Fibroblast of lung (primary cell): ENCODE measurements around the gene GPR84. TPM values are rescaled to one million over a fixed set of nuclear protein-coding genes. Genes with fewer than 3 reads are reported as not detected.

Experiments used
- DNase-seq, 2 donors: peaks; one replicate each; pipeline versions ENCODE4 v3.0.0 to v3.0.0-alpha.2; 2010; ENCODE audit warnings: low read depth in 2 of 2
- H2AFZ ChIP-seq: 2 replicates; pipeline ENCODE4 v1.5.1; 2012; ENCODE audit warnings: low read length, control low read depth, inconsistent platforms
- H3K27ac ChIP-seq: 2 replicates; pipeline ENCODE4 v1.5.1; 2011; ENCODE audit warnings: low read length, control low read depth; ENCODE audit not compliant: insufficient read depth
- H3K27me3 ChIP-seq: 2 replicates; pipeline ENCODE4 v1.5.1; 2011; ENCODE audit warnings: mild to moderate bottlenecking, low read length; ENCODE audit not compliant: control insufficient read depth, insufficient read depth
- H3K36me3 ChIP-seq: 2 replicates; pipeline ENCODE4 v1.5.1; 2011; ENCODE audit warnings: low read length; ENCODE audit not compliant: control insufficient read depth, insufficient read depth
- H3K4me1 ChIP-seq: 2 replicates; pipeline ENCODE4 v1.5.1; 2011; ENCODE audit warnings: low read length; ENCODE audit not compliant: control insufficient read depth, insufficient read depth; ENCODE audit errors: extremely low read depth
- H3K4me2 ChIP-seq: 2 replicates; pipeline ENCODE4 v1.5.1; 2011; ENCODE audit warnings: low read length, control low read depth; ENCODE audit not compliant: insufficient read depth; ENCODE audit errors: extremely low read depth
- H3K4me3 ChIP-seq, 4 experiments: fragments of 200-600 bp in 1 of 4; sonication (generic) in 1 of 4; replicated peaks in 1 of 4; 2 replicates each; pipeline ENCODE4 v1.5.1; 2011 to 2016; ENCODE audit warnings: low read length in 4 of 4, low read depth in 3 of 4, mild to moderate bottlenecking in 3 of 4, control low read depth in 2 of 4, inconsistent platforms in 1 of 4, mixed read lengths in 1 of 4; ENCODE audit not compliant: insufficient read depth in 1 of 4; ENCODE audit errors: control extremely low read depth in 1 of 4
- H3K79me2 ChIP-seq: 2 replicates; pipeline ENCODE4 v1.5.1; 2012; ENCODE audit warnings: mild to moderate bottlenecking, low read length, inconsistent platforms; ENCODE audit not compliant: control insufficient read depth, insufficient read depth
- H3K9ac ChIP-seq: 2 replicates; pipeline ENCODE4 v1.5.1; 2011; ENCODE audit warnings: mild to moderate bottlenecking, low read length, control low read depth; ENCODE audit not compliant: insufficient read depth
- H3K9me3 ChIP-seq: 2 replicates; pipeline ENCODE4 v1.5.1; 2012; ENCODE audit warnings: low read depth, low read length; ENCODE audit not compliant: control insufficient read depth, insufficient read depth
- H4K20me1 ChIP-seq: 2 replicates; pipeline ENCODE4 v1.5.1; 2011; ENCODE audit warnings: low read length; ENCODE audit not compliant: control insufficient read depth, insufficient read depth; ENCODE audit errors: extremely low read depth
- EZH2 ChIP-seq: IDR thresholded peaks from 2 replicates; pipeline ENCODE4 v1.5.1; 2012; ENCODE audit warnings: low read length, control low read depth, mild to moderate bottlenecking; ENCODE audit errors: missing control alignments
- polyA plus RNA-seq, 2 donors: library from polyadenylated mRNA; depleted of rRNA in 1 of 2; stranded (reverse) in 1 of 2; unstranded in 1 of 2; fragments of >200 nt; gene quantifications; 2 replicates each; pipeline ENCODE4 v1.2.1, GENCODE V29; 2011 to 2012; ENCODE audit warnings: missing spikeins in 1 of 2
- total RNA-seq: library from RNA; depleted of rRNA; stranded (reverse); fragments of >200 nt; gene quantifications from 2 replicates; pipeline ENCODE4 v1.2.1, GENCODE V29; 2014
- TF ChIP-seq, protein P1 (sequence below), 2 donors: IDR thresholded peaks in 1 of 2; conservative IDR thresholded peaks in 1 of 2; 1 replicate in 1 of 2; 2 replicates in 1 of 2; pipeline ENCODE4 v1.5.1; 2011 to 2012; ENCODE audit warnings: low read length in 2 of 2, control low read depth in 1 of 2, inconsistent platforms in 1 of 2, low read depth in 1 of 2, mild to moderate bottlenecking in 1 of 2

The GPR84 gene
- total and polyA plus RNA-seq, 2 donors (not counting 1 experiment from before 2014, with no cell fraction given), result 0.03 TPM; not detected in 1

DNA sequence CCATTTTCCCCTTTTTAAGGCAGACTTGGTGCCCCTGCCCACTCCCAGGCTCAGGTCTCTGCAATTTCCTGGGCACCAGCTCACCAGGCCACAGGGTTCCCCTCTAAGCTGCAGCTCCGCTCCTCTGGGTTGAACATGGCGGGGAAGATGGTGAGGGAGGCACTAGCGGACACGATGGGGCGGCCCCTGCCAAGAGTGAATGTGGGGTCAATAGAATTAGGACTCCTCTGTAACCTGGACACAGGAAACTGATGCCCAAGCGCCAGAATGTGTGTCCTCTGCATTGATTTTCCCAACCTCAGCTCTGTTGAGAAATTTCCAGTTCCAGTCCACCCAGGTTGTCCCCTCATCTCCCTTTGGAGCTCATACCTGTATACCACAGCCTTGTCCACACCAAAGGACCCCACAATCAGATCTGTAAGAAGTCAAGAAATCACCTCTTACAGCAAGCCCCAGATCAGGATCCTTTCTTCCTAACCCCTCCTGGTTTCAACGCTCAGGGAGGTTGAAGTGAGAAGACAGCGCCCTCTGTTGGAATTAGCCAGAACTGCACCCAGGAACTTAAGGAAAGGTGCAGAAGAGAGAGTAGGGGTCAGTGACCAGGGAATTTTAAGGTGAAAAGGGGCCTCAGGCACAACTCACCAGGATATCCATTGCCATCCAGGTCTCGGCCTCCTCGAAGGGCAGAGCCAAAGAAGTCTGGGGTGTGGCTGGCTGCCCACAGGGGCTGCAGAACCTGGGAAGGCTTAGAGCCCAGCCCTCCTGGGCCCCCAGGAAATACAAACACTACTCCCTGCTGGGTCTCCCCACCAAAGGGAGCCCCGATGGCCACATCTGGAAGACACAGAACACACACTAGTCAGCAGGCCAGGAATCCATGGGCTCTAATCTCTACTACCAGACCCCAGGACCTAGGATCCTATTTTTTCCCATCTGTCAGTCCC, 40.0 kb upstream of the GPR84 start:
- H3K4me3 ChIP-seq, result no peak overlapping the region
- peak; percentile 40 to 71 for DNase-seq
- no peak overlapping the region for H3K27ac ChIP-seq
- no peak overlapping the region for H3K9ac ChIP-seq
- H3K9me3 ChIP-seq, result no peaks in the 10 kb centered on the region
- H2AFZ ChIP-seq, result no peak overlapping the region
- no peak overlapping the region for H3K4me2 ChIP-seq
- no peaks in the 10 kb centered on the region for H3K27me3 ChIP-seq
- H3K4me1 ChIP-seq, result no peaks in the 10 kb centered on the region
- H3K36me3 ChIP-seq, result peaks cover 68% of the 10 kb centered on the region
- peaks cover 16% of the 10 kb centered on the region for H3K79me2 ChIP-seq
- no peak for TF ChIP-seq EZH2
- TF ChIP-seq, protein P1, sequence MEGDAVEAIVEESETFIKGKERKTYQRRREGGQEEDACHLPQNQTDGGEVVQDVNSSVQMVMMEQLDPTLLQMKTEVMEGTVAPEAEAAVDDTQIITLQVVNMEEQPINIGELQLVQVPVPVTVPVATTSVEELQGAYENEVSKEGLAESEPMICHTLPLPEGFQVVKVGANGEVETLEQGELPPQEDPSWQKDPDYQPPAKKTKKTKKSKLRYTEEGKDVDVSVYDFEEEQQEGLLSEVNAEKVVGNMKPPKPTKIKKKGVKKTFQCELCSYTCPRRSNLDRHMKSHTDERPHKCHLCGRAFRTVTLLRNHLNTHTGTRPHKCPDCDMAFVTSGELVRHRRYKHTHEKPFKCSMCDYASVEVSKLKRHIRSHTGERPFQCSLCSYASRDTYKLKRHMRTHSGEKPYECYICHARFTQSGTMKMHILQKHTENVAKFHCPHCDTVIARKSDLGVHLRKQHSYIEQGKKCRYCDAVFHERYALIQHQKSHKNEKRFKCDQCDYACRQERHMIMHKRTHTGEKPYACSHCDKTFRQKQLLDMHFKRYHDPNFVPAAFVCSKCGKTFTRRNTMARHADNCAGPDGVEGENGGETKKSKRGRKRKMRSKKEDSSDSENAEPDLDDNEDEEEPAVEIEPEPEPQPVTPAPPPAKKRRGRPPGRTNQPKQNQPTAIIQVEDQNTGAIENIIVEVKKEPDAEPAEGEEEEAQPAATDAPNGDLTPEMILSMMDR (conservative IDR thresholded peaks at IDR 0.05 in 1 of 2, IDR thresholded peaks at IDR 0.05 in 1 of 2; ENCODE audit: low read depth in 1 of 2, low read length in 2 of 2), result peak; percentile 96 to 97
- no peaks in the 10 kb centered on the region for H4K20me1 ChIP-seq

GRCh38 chr12:54401119-54401518, 36.8 kb upstream of the GPR84 start:
- Histone ChIP-seq H3K9ac (no peak overlapping the region), H3K36me3 (peaks cover 69% of the 10 kb centered on the region), H4K20me1 (no peaks in the 10 kb centered on the region), H3K4me1 (no peaks in the 10 kb centered on the region), H3K79me2 (peaks cover 4% of the 10 kb centered on the region), H3K4me3 (no peak overlapping the region), H3K9me3 (no peaks in the 10 kb centered on the region), H3K27me3 (no peaks in the 10 kb centered on the region), H3K27ac (no peak overlapping the region), H3K4me2 (no peak overlapping the region), H2AFZ (no peak overlapping the region)
- DNase-seq, result no peak
- TF ChIP-seq, protein P1 (conservative IDR thresholded peaks at IDR 0.05 in 1 of 2, IDR thresholded peaks at IDR 0.05 in 1 of 2; ENCODE audit: low read depth in 1 of 2, low read length in 2 of 2), result no peak
- no peak for TF ChIP-seq EZH2

- DNase-seq, result peak; percentile 67 to 84
- peaks cover 3% of the 10 kb centered on the region for H3K79me2 ChIP-seq
- H3K4me1 ChIP-seq, result no peaks in the 10 kb centered on the region
- H4K20me1 ChIP-seq, result no peaks in the 10 kb centered on the region
- H3K9ac ChIP-seq, result no peak overlapping the region
- H3K4me3 ChIP-seq, result no peak overlapping the region
- H3K27ac ChIP-seq, result no peak overlapping the region
- no peak overlapping the region for H3K4me2 ChIP-seq
- H3K36me3 ChIP-seq, result peaks cover 58% of the 10 kb centered on the region
- TF ChIP-seq, protein P1 (conservative IDR thresholded peaks at IDR 0.05 in 1 of 2, IDR thresholded peaks at IDR 0.05 in 1 of 2; ENCODE audit: low read depth in 1 of 2, low read length in 2 of 2), result peak; percentile 99 to 100
- no peak for TF ChIP-seq EZH2
- H3K27me3 ChIP-seq, result no peaks in the 10 kb centered on the region
- H2AFZ ChIP-seq, result no peak overlapping the region
- no peaks in the 10 kb centered on the region for H3K9me3 ChIP-seq
Observed at GRCh38 chr12:54398995-54399793, 34.9 kb upstream of the GPR84 start.
